ENCODE measurements around the gene AGPAT3. TPM values are rescaled to one million over a fixed set of nuclear protein-coding genes. Genes with fewer than 3 reads are reported as not detected.
A peak's percentile ranks its signal among the peaks of the same experiment; 100 is the strongest.

Gene AGPAT3
- total RNA-seq, 1 donor from 2014 or later, result 39.1 TPM

- TF ChIP-seq, protein P1, sequence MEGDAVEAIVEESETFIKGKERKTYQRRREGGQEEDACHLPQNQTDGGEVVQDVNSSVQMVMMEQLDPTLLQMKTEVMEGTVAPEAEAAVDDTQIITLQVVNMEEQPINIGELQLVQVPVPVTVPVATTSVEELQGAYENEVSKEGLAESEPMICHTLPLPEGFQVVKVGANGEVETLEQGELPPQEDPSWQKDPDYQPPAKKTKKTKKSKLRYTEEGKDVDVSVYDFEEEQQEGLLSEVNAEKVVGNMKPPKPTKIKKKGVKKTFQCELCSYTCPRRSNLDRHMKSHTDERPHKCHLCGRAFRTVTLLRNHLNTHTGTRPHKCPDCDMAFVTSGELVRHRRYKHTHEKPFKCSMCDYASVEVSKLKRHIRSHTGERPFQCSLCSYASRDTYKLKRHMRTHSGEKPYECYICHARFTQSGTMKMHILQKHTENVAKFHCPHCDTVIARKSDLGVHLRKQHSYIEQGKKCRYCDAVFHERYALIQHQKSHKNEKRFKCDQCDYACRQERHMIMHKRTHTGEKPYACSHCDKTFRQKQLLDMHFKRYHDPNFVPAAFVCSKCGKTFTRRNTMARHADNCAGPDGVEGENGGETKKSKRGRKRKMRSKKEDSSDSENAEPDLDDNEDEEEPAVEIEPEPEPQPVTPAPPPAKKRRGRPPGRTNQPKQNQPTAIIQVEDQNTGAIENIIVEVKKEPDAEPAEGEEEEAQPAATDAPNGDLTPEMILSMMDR (conservative IDR thresholded peaks at IDR 0.05; ENCODE audit: low read depth, low read length), result no peak
- DNase-seq (ENCODE audit: low read depth), result no peak
- no peak overlapping the region for H3K4me3 ChIP-seq (ENCODE audit: low read depth, low read length)
Observed at GRCh38 chr21:43922949-43923348, 57.9 kb downstream of the AGPAT3 start.

- H3K4me3 ChIP-seq (ENCODE audit: low read depth, low read length), result no peak overlapping the region
- TF ChIP-seq, protein P1 (conservative IDR thresholded peaks at IDR 0.05; ENCODE audit: low read depth, low read length), result no peak
- DNase-seq (ENCODE audit: low read depth), result peak; percentile 69
Observed at GRCh38 chr21:43923391-43923790, 58.4 kb downstream of the AGPAT3 start.

- H3K4me3 ChIP-seq (ENCODE audit: low read depth, low read length), result peak overlapping the region; percentile 15
- DNase-seq (ENCODE audit: low read depth), result no peak
- TF ChIP-seq, protein P1 (conservative IDR thresholded peaks at IDR 0.05; ENCODE audit: low read depth, low read length), result no peak
Observed at GRCh38 chr21:43924421-43925095, 59.5 kb downstream of the AGPAT3 start.

DNA sequence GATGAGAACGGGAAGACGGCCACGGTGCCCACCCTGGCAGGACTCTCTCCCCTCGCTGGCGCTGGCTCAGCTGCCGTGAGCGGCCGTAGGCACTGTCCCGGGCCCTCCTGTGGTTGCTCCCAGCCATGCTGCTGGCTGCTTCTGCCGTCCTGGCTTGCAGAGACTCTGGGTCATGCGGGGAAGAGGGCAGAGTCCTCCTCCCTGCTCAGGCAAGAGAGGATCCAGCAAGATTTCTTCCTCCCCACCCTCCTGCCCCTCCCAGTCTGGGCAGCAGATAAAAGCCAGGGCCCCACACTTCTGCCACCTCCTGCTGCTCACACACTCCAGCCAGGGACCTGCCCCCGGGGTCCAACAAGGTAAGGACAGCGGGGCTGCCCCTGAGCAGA lies 60.1 kb downstream of the AGPAT3 start:
- H3K4me3 ChIP-seq (ENCODE audit: low read depth, low read length), result no peak overlapping the region
- no peak for DNase-seq (ENCODE audit: low read depth)
- TF ChIP-seq, protein P1 (conservative IDR thresholded peaks at IDR 0.05; ENCODE audit: low read depth, low read length), result peak; percentile 2

DNA sequence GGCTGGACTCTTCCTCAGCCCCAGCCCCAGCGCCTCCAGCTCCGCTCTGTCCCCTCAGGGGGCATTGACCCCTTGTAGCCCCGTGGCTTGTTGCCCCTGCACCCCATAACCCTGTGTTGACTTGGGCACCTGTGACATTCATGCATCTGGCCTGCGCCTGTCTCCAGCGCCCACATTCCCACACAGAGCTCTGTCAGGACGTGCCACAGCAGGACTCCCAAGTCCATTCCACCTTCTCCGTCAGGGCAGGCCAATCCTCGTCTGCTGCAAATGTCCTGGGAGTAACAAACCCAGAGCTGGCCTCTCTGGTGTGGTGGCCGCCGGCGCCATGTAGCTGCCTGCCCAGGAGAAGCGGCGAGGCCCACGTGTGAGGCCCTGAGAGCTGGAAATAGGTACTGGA lies 60.6 kb downstream of the AGPAT3 start:
- no peak for DNase-seq (ENCODE audit: low read depth)
- TF ChIP-seq, protein P1 (conservative IDR thresholded peaks at IDR 0.05; ENCODE audit: low read depth, low read length), result no peak
- peak overlapping the region; percentile 7 for H3K4me3 ChIP-seq (ENCODE audit: low read depth, low read length)

GRCh38 chr21:43926196-43926595 lies 61.2 kb downstream of the AGPAT3 start:
- peak overlapping the region; percentile 14 for H3K4me3 ChIP-seq (ENCODE audit: low read depth, low read length)
- TF ChIP-seq, protein P1 (conservative IDR thresholded peaks at IDR 0.05; ENCODE audit: low read depth, low read length), result no peak
- DNase-seq (ENCODE audit: low read depth), result no peak

GRCh38 chr21:43927591-43928221 lies 62.7 kb downstream of the AGPAT3 start:
- no peak for DNase-seq (ENCODE audit: low read depth)
- H3K4me3 ChIP-seq (ENCODE audit: low read depth, low read length), result peak overlapping the region; percentile 33
- TF ChIP-seq, protein P1 (conservative IDR thresholded peaks at IDR 0.05; ENCODE audit: low read depth, low read length), result no peak
